Spleen (tissue), 11 donors: ENCODE results near the gene MPZL3. TPM values are rescaled to one million over a fixed set of nuclear protein-coding genes. Genes with fewer than 3 reads are reported as not detected.

Experiments used
- DNase-seq: peaks from one replicate; pipeline ENCODE4 v3.0.0-alpha.2; 2020
- H3K27ac ChIP-seq, 8 donors: fragments of 200-600 bp; sonication (generic) in 7 of 8; 1 replicate in 4 of 8; 2 replicates in 4 of 8; pipeline versions ENCODE4 v1.5.0 to v1.8.0; 2016 to 2021; ENCODE audit warnings: inconsistent platforms in 4 of 8, mild to moderate bottlenecking in 4 of 8, moderate library complexity in 1 of 8
- H3K27me3 ChIP-seq, 7 donors: fragments of 200-600 bp; sonication (generic) in 6 of 7; replicated peaks in 1 of 7; 1 replicate in 4 of 7; 2 replicates in 3 of 7; pipeline versions ENCODE4 v1.5.0 to v1.8.0; 2016 to 2021; ENCODE audit warnings: inconsistent platforms in 3 of 7, mild to moderate bottlenecking in 1 of 7
- H3K36me3 ChIP-seq, 6 donors: fragments of 200-600 bp; sonication (generic) in 5 of 6; 1 replicate in 4 of 6; 2 replicates in 2 of 6; pipeline versions ENCODE4 v1.5.0 to v1.8.0; 2016 to 2021; ENCODE audit warnings: inconsistent platforms in 2 of 6
- H3K4me1 ChIP-seq, 6 donors: fragments of 200-600 bp; sonication (generic) in 5 of 6; 1 replicate in 3 of 6; 2 replicates in 3 of 6; pipeline versions ENCODE4 v1.5.0 to v1.8.0; 2016 to 2021; ENCODE audit warnings: inconsistent platforms in 3 of 6
- H3K4me3 ChIP-seq, 8 donors: fragments of 200-600 bp; sonication (generic) in 7 of 8; 1 replicate in 4 of 8; 2 replicates in 4 of 8; pipeline versions ENCODE4 v1.5.0 to v1.8.0; 2016 to 2021; ENCODE audit warnings: inconsistent platforms in 4 of 8, mild to moderate bottlenecking in 4 of 8, moderate library complexity in 2 of 8
- H3K9me3 ChIP-seq, 8 donors: fragments of 200-600 bp; sonication (generic) in 7 of 8; 1 replicate in 4 of 8; 2 replicates in 4 of 8; pipeline versions ENCODE4 v1.5.0 to v1.8.0; 2016 to 2021; ENCODE audit warnings: inconsistent platforms in 4 of 8
- CTCF ChIP-seq, 11 experiments: fragments of 200-600 bp in 7 of 11; fragments of 450-650 bp in 4 of 11; sonication (generic) in 4 of 11; IDR thresholded peaks in 8 of 11; conservative IDR thresholded peaks in 3 of 11; 1 replicate in 7 of 11; 2 replicates in 4 of 11; pipeline versions ENCODE4 v1.4.0 to v1.8.0; 2016 to 2021; ENCODE audit warnings: antibody characterized with exemption in 11 of 11, inconsistent platforms in 4 of 11, mild to moderate bottlenecking in 1 of 11
- POLR2A ChIP-seq, 3 donors: fragments of 450-650 bp; IDR thresholded peaks; one replicate each; pipeline ENCODE4 v1.5.1; 2017; ENCODE audit warnings: antibody characterized with exemption in 3 of 3, mild to moderate bottlenecking in 1 of 3
- POLR2AphosphoS5 ChIP-seq, 3 donors: sonication (generic); formaldehyde crosslinking; IDR thresholded peaks; one replicate each; pipeline ENCODE4 v1.5.1; 2017; ENCODE audit warnings: antibody characterized with exemption in 3 of 3
- WGBS, 5 donors: extraction: QIAGEN DNeasy Blood & Tissue Kit in 3 of 5; methylation state at CpG; one replicate each; pipeline versions ENCODE4 v1.1.5 to v1.1.7; 2013 to 2018; 5-methylcytosine and 5-hydroxymethylcytosine counted together
- intact Hi-C: fragments of 100-400 bp; cut with DNase I; formaldehyde crosslinking; loops from one replicate; pipeline ENCODE4 v1.15.0; 2023; ENCODE audit warnings: low total_unique reads
- polyA plus RNA-seq, 3 donors: library from polyadenylated mRNA; stranded (reverse); fragments of 200-250 nt; gene quantifications; one replicate each; pipeline ENCODE4 v1.2.1, GENCODE V29; 2013
- total RNA-seq, 7 donors: library from RNA; depleted of rRNA in 3 of 7; stranded (reverse); fragments of >200 nt in 3 of 7; fragmentation: NEBNext Ultra II Directional in 4 of 7; extraction: Animal tissue kit (Norgen Biotek cat#: 25700) in 4 of 7; gene quantifications; one replicate each; pipeline versions ENCODE4 v1.1.0 to v1.2.1, GENCODE V29; 2016 to 2021
- donor health status: healthy with polysubstance abuse.
- donor health status: DM: no; HTN: no; CAD: no; lungs with moderate emphysema.
- donor health status: DM: no; HTN: no; CAD: no.
- donor health status: Bipolar disorder and iron deficiency.
- donor health status: healthy.
- donor health status: DM: no; HTN: no; CAD: no.
- donor health status: DM: yes; HTN: yes; CAD: no.

Gene MPZL3
- total and polyA plus RNA-seq, 10 donors, result 2.0 to 12.9 (median 6.6) TPM

GRCh38 chr11:118212781-118213191 lies 39.4 kb downstream of the MPZL3 start:
- Histone ChIP-seq H3K27me3 (peaks cover 0 to 21% (median 0%) of the 10 kb centered on the region in 7 donors), H3K36me3 (peaks cover 0 to 40% (median 0%) of the 10 kb centered on the region in 6 donors), H3K4me3 (peak overlapping the region in 1 of 8 donors; percentile 30), H3K4me1 (peaks cover 22 to 100% (median 54%) of the 10 kb centered on the region in 6 donors), H3K27ac (peak overlapping the region in 7 of 8 donors; percentile 9 to 88 (median 73)), H3K9me3 (no peaks in the 10 kb centered on the region)
- TF ChIP-seq POLR2AphosphoS5 (IDR thresholded peaks at IDR 0.05), result no peak
- no peak for TF ChIP-seq POLR2A (IDR thresholded peaks at IDR 0.05)
- TF ChIP-seq CTCF (IDR thresholded peaks at IDR 0.05 in 8 of 11, conservative IDR thresholded peaks at IDR 0.05 in 3 of 11), result no peak
- 31 to 61% (median 43%) methylated on average over 2 of the region's 2 CpGs for WGBS, 5 donors
- intact Hi-C loops, result no loop called here
- DNase-seq, result no peak

- H3K9me3 ChIP-seq, result no peaks in the 10 kb centered on the region
These were observed 39.9 kb downstream of the MPZL3 start for GRCh38 chr11:118212131-118212725.

GRCh38 chr11:118211006-118211405 lies 41.2 kb downstream of the MPZL3 start:
- H3K27ac ChIP-seq, result peak overlapping the region in 4 of 8 donors; percentile 52 to 88 (median 78)
- intact Hi-C loops, result no loop called here
- H3K27me3 ChIP-seq, result peaks cover 0 to 18% (median 0%) of the 10 kb centered on the region in 7 donors
- peaks cover 0 to 41% (median 0%) of the 10 kb centered on the region in 6 donors for H3K36me3 ChIP-seq
- no peak overlapping the region for H3K4me3 ChIP-seq
- no peak for DNase-seq
- TF ChIP-seq POLR2AphosphoS5 (IDR thresholded peaks at IDR 0.05), result no peak
- no peak for TF ChIP-seq POLR2A (IDR thresholded peaks at IDR 0.05)
- no peak for TF ChIP-seq CTCF (IDR thresholded peaks at IDR 0.05 in 8 of 11, conservative IDR thresholded peaks at IDR 0.05 in 3 of 11)
- 62 to 77% (median 72%) methylated on average over 6 of the region's 6 CpGs for WGBS, 5 donors
- no peaks in the 10 kb centered on the region for H3K9me3 ChIP-seq
- peaks cover 22 to 100% (median 56%) of the 10 kb centered on the region in 6 donors for H3K4me1 ChIP-seq

More at GRCh38 chr11:118212131-118212725, 39.9 kb downstream of the MPZL3 start:
- Histone ChIP-seq H3K27me3 (peaks cover 0 to 18% (median 0%) of the 10 kb centered on the region in 7 donors), H3K4me1 (peaks cover 22 to 100% (median 56%) of the 10 kb centered on the region in 6 donors), H3K36me3 (peaks cover 0 to 40% (median 0%) of the 10 kb centered on the region in 6 donors), H3K4me3 (peak overlapping the region in 1 of 8 donors; percentile 30), H3K27ac (peak overlapping the region in 7 of 8 donors; percentile 9 to 88 (median 73))
- DNase-seq, result no peak
- intact Hi-C loops, result no loop called here
- 58 to 81% (median 66%) methylated on average over 7 of the region's 7 CpGs for WGBS, 5 donors
- TF ChIP-seq POLR2A (IDR thresholded peaks at IDR 0.05) (no peak), CTCF (IDR thresholded peaks at IDR 0.05 in 8 of 11, conservative IDR thresholded peaks at IDR 0.05 in 3 of 11) (no peak), POLR2AphosphoS5 (IDR thresholded peaks at IDR 0.05) (no peak)

- H3K4me3 ChIP-seq, result no peak overlapping the region
- no peaks in the 10 kb centered on the region for H3K9me3 ChIP-seq
- intact Hi-C loops, result no loop called here
- H3K27me3 ChIP-seq, result peaks cover 0 to 18% (median 0%) of the 10 kb centered on the region in 7 donors
- peaks cover 17 to 100% (median 52%) of the 10 kb centered on the region in 6 donors for H3K4me1 ChIP-seq
- TF ChIP-seq POLR2A (IDR thresholded peaks at IDR 0.05), result no peak
- no peak for DNase-seq
- peaks cover 0 to 47% (median 2%) of the 10 kb centered on the region in 6 donors for H3K36me3 ChIP-seq
- peak overlapping the region in 4 of 8 donors; percentile 52 to 88 (median 78) for H3K27ac ChIP-seq
- WGBS, 5 donors, result 89 to 93% (median 92%) methylated on average over 7 of the region's 7 CpGs
These were observed 41.8 kb downstream of the MPZL3 start for GRCh38 chr11:118210323-118210722.
